ENCODE results near the gene CXCL5. TPM values are rescaled to one million over a fixed set of nuclear protein-coding genes. Genes with fewer than 3 reads are reported as not detected.

CXCL5 gene
- total and polyA plus RNA-seq, 4 donors = 1.6 to 52.8 (median 40.2) TPM

DNA sequence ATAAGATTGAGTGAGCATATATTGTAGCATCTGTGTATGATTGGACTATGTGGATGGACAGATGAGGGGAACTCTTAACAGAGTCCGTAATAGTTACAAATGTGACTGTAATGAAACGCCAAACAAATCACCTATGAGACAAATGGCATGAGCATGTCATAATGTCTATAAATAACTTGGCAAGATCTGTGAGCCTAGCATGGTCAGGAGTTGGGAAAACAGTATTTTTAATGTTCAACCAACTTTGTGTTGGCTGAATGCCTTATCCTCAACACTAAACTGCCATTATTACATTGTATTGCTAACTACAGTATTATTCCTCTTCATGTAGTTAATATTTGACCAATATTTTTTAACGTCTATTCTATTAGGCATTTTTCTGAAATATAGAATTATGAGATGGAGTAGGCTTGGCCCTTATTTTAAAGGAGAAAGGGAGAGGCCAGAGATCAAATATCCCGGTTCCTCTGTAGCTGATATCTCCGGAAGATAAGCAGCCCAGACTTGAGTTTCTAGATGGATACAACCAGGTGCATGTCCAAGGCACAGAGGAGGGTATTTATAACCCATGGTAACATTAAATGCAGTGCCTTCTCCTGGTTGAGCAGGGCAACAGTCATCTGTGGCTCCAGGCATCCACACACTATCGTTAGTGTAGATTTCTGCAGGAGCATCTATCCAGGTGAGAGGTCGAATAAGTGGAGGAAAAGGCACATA is 49.3 kb downstream of the CXCL5 start:
- DNase-seq = no peak
- WGBS, 2 donors = 87 to 91% methylated on average over 7 of the region's 7 CpGs

DNA sequence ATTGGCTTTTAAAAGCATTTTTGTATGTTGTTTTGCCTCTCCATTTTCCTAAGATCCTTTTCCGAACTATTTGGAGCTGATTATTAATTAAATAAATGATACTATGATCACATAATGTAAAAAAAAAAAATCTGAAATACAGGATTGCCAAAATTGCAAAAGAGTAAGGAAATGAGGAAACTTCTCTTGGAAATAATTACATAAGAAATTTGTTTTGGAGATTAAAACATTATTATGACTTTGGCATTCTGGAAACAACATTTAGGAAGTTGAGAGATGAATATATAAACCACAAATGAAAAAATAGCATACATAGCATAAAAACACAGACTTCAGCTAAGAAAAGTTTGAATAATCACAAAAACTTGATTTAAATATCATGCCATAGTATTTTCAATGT is 50.2 kb downstream of the CXCL5 start:
- Histone ChIP-seq H3K9ac (ENCODE audit: insufficient read depth in 1 of 2, low read length in 2 of 2) (no peak overlapping the region), H3K27ac (ENCODE audit: low read depth in 1 of 2, low read length in 1 of 2) (no peak overlapping the region), H3K36me3 (ENCODE audit: control insufficient read depth in 4 of 4, insufficient read depth in 4 of 4, low read length in 4 of 4) (no peaks in the 10 kb centered on the region), H3K9me3 (ENCODE audit: control insufficient read depth in 4 of 4, insufficient read depth in 3 of 4, low read length in 3 of 4) (no peaks in the 10 kb centered on the region), H3K4me3 (no peak overlapping the region), H3K4me1 (ENCODE audit: control insufficient read depth in 5 of 5, insufficient read depth in 5 of 5, low read length in 5 of 5) (peaks cover 0 to 4% (median 0%) of the 10 kb centered on the region in 5 donors), H3K27me3 (ENCODE audit: control insufficient read depth in 3 of 3, insufficient read depth in 3 of 3, low read length in 2 of 3) (peaks cover 0 to 29% (median 7%) of the 10 kb centered on the region in 3 donors)
- TF ChIP-seq, protein P1, sequence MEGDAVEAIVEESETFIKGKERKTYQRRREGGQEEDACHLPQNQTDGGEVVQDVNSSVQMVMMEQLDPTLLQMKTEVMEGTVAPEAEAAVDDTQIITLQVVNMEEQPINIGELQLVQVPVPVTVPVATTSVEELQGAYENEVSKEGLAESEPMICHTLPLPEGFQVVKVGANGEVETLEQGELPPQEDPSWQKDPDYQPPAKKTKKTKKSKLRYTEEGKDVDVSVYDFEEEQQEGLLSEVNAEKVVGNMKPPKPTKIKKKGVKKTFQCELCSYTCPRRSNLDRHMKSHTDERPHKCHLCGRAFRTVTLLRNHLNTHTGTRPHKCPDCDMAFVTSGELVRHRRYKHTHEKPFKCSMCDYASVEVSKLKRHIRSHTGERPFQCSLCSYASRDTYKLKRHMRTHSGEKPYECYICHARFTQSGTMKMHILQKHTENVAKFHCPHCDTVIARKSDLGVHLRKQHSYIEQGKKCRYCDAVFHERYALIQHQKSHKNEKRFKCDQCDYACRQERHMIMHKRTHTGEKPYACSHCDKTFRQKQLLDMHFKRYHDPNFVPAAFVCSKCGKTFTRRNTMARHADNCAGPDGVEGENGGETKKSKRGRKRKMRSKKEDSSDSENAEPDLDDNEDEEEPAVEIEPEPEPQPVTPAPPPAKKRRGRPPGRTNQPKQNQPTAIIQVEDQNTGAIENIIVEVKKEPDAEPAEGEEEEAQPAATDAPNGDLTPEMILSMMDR (IDR thresholded peaks at IDR 0.05; ENCODE audit: control extremely low read depth, extremely low read depth) = no peak
- 79 to 90% methylated on average over 1 of the region's 1 CpG for WGBS, 2 donors
- ATAC-seq (ENCODE audit: insufficient read depth, low FRiP score) = no peak
- DNase-seq = no peak

More for the DNA sequence above, 49.3 kb downstream of the CXCL5 start:
- H3K27ac ChIP-seq (ENCODE audit: low read depth in 1 of 2, low read length in 1 of 2) = no peak overlapping the region
- no peak overlapping the region for H3K9ac ChIP-seq (ENCODE audit: insufficient read depth in 1 of 2, low read length in 2 of 2)
- peaks cover 0 to 22% (median 3%) of the 10 kb centered on the region in 3 donors for H3K27me3 ChIP-seq (ENCODE audit: control insufficient read depth in 3 of 3, insufficient read depth in 3 of 3, low read length in 2 of 3)
- H3K4me3 ChIP-seq = no peak overlapping the region
- TF ChIP-seq, protein P1 (IDR thresholded peaks at IDR 0.05; ENCODE audit: control extremely low read depth, extremely low read depth) = no peak
- H3K36me3 ChIP-seq (ENCODE audit: control insufficient read depth in 4 of 4, insufficient read depth in 4 of 4, low read length in 4 of 4) = no peaks in the 10 kb centered on the region
- H3K4me1 ChIP-seq (ENCODE audit: control insufficient read depth in 5 of 5, insufficient read depth in 5 of 5, low read length in 5 of 5) = peaks cover 0 to 4% (median 0%) of the 10 kb centered on the region in 5 donors
- no peak for ATAC-seq (ENCODE audit: insufficient read depth, low FRiP score)
- H3K9me3 ChIP-seq (ENCODE audit: control insufficient read depth in 4 of 4, insufficient read depth in 3 of 4, low read length in 3 of 4) = no peaks in the 10 kb centered on the region

DNA sequence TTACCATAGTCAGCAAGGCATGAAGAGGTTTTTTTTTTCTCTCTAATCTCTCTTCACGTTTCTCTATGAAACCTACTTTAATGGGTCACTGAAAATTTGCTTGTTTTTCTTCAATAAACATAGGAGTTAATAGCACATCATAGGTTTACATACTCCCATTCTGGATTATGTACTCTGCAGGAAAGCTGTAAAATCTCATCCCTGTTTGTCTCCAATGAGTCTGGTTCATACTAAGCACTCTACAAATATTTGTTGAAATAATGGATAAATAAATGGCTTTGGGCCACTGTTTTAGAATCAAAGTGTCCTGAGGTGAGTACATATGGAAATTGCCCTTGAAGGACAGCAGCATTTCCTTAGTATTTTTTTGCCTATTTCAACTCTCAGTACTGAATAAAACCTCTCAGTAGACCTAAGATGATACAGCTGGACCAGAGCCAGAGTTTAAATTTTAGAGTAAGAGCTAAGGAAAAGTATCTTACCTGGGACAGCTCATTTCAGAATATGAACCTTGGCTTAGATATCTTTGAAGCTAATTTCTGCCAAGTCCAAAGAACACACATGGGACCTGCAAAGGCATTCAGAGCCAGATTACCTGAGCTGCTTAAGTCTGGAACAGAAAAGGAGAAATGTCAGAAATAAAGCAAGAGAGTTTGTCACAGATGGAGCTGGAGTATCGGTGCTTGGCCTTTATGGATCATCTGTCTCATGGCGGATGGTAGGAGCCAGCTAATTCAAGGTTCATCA is 51.1 kb downstream of the CXCL5 start:
- Histone ChIP-seq H3K4me1 (ENCODE audit: control insufficient read depth in 5 of 5, insufficient read depth in 5 of 5, low read length in 5 of 5) (peaks cover 0 to 4% (median 0%) of the 10 kb centered on the region in 5 donors), H3K4me3 (no peak overlapping the region), H3K9ac (ENCODE audit: insufficient read depth in 1 of 2, low read length in 2 of 2) (no peak overlapping the region), H3K27me3 (ENCODE audit: control insufficient read depth in 3 of 3, insufficient read depth in 3 of 3, low read length in 2 of 3) (peaks cover 2 to 32% (median 16%) of the 10 kb centered on the region in 3 donors), H3K9me3 (ENCODE audit: control insufficient read depth in 4 of 4, insufficient read depth in 3 of 4, low read length in 3 of 4) (no peaks in the 10 kb centered on the region), H3K36me3 (ENCODE audit: control insufficient read depth in 4 of 4, insufficient read depth in 4 of 4, low read length in 4 of 4) (no peaks in the 10 kb centered on the region), H3K27ac (ENCODE audit: low read depth in 1 of 2, low read length in 1 of 2) (no peak overlapping the region)
- ATAC-seq (ENCODE audit: insufficient read depth, low FRiP score) (no peak), DNase-seq (no peak)
- 76 to 86% methylated on average over 3 of the region's 3 CpGs for WGBS, 2 donors
- TF ChIP-seq, protein P1 (IDR thresholded peaks at IDR 0.05; ENCODE audit: control extremely low read depth, extremely low read depth) = no peak

Measured in lung (tissue), 12 donors.